Epidermal melanocyte (primary cell): ENCODE measurements around the gene B4GALT6.

Experiments
- DNase-seq: peaks from one replicate; pipeline ENCODE4 v3.0.0; 2011; ENCODE audit warnings: low spot score; ENCODE audit not compliant: insufficient read length

Gene B4GALT6

DNA sequence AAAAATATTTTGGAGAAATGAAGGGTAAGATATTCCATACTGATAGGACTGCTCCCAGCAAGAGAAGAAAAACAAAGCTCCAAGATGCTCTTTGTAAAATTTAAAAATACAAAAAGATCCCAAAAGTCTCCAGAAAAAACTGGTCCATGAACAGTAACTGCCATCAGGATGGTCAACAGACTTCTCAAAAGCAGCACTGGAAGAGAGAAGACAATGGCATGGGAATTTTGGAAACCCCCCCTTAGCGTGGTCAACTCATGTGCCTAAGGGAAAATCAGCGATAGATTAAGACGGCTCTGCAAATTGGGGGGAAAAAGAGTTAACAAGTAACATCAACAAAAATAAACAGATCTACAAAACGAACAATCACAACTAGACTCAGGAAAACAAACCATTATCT is 23.6 kb downstream of the B4GALT6 start:
- no peak for DNase-seq

DNA sequence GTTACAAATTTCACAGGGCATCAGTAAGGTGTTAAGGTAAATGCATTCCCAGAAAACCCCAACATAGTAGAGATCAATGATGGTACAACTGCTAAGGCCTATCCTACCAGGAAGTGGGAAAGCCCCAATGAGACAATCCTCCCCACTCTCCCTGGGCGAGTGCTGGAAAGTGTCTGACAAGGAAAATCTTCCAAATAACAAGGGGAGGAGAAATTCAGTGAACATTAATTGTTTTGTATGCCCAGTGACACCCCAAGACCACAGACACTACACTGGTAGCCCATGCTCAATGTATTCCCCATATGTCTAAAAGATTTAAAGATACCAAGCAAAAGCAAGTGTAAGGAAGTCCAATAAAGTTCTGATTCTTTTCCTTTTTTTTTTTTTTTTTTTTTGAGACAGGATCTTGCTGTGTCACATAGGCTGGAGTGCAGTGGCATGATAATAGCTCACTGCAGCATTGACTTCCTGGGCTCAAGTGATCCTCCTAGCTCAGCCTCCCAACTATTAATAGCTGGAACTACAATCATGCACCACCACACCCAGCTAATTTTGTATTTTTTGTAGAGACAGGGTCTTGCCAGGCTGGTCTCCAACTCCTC is 24.7 kb downstream of the B4GALT6 start:
- no peak for DNase-seq

DNA sequence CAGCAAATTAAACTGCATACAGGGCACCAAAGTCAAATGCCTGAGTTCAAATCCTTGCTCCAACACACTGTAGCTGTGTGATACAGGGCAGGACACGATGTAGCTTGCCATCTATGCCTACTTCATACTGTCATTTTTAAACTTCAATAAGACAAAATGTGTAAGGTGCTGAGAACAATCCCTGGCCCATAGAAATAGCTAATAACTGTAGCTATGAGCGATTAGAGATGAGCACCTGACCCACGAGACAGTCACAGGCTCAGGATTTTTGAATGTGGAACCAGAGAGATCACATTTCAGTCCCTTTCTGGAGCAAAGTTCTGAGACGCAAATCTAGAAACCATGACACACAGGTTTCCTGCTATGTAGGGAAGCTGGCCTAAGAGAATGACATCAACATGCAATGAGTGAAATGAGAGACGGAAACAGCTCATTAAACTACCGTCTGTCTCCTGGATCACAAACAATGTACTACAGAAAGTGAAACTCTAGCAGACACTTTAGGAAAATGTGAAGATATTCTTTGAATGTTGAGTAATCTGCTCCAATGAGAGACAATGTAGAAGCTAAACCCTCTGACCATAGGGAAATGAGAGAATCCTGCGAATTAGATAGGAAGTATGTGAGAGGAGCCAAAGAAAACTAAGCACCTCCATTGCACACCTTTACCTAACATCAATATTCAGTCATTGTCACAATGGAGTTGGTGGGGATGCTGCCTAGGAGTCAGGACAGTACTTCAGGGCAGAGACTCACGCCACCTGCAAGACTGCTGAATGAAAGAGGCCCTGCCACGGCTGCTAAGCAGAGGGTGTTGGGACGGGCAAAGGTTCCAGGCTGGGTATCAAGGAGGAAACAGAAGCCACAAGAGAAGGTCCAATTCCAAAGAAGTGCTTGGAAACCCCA is 25.5 kb downstream of the B4GALT6 start:
- DNase-seq: no peak

DNA sequence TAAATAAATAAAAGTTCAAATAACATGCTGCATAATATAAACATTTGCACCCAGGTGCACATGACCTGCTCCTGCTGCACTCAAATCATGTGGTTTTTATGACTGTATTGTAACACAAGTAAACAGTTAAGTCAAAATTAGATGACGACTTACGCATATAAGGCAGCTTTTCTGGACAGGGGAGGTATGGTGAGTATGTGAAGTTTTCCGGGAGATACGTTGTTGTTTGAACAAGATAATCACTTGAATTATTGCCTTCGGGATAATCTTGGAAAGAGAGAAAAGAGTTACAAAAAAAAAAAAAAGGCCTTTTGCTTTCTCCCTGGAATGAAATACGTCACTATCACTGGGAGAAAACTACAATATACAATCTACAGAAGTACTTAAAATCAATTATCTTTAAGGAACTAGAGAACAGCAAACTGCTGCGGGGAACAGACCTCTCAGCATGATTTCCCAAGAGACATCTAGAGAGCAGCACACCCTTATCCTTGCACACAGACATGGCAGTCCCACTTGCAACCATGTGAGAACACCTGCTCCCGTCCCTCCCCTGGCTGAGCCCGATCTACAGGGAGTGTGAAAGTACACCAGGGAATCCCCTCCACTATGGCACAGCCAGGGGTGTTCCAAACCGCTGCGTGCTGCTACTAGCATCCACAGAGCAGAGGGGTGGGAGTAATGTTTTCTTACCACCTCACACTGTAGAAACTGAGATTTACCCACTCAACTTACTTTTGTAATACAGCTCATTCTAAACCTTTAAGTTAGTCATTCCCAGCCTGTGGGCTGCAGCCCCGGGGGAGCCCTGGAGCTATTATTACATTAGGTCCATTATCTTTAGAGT is 26.3 kb downstream of the B4GALT6 start:
- no peak for DNase-seq

DNA sequence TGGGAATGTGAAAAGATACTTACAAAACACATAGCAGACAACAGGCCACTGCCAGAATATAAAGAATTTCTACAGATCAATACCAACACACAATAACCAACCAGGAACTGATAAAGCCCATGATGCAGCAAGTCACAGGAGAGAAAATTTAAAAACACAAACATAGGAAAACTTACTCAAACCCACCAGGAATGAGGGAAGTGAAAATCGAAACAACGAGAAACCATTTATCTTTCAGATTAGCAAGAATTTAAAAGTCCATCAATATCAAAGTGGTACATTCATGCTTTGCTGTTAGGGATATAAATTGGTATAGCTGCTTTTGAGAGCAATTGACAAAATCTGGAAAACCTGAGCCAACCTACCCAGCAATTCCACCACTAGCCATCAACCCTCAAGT is 27.6 kb downstream of the B4GALT6 start:
- no peak for DNase-seq

DNA sequence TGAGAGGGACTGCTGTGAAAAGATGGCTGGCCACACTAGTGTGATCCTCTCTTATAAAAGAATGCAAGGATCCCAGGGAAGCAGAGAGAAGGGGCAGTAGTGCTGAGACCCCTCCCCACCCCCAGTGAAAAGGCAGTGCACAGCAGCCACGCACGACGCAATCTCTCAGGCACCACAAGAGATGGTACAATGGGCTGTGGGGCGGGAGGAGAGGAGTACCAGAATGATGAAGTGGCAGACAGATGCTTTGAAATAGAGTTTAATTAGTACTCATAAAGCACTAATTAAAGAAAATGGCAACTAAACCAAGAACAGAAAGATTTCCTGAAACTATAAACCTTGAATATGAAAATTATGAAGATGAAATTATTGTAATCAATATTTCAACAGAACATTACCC is 29.0 kb downstream of the B4GALT6 start:
- no peak for DNase-seq

DNA sequence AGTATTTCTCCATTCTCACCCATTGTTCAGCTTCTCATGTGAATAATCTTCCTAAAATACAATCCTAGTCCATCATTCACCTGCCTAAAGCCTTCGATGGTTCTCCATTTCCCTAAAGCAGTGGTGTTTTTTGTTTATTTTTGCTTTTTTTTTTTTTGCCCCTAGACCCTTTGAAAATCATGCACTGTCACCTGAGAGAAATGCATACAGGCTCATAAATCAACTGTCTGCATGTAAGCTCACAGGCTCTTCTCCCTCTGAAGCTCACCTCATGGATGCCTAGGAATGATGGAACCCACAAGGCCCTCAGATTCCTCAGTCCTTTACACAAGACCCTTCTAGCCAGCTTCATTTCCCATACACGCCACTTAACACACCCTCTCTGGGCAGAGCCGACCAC is 31.5 kb downstream of the B4GALT6 start:
- no peak for DNase-seq

DNA sequence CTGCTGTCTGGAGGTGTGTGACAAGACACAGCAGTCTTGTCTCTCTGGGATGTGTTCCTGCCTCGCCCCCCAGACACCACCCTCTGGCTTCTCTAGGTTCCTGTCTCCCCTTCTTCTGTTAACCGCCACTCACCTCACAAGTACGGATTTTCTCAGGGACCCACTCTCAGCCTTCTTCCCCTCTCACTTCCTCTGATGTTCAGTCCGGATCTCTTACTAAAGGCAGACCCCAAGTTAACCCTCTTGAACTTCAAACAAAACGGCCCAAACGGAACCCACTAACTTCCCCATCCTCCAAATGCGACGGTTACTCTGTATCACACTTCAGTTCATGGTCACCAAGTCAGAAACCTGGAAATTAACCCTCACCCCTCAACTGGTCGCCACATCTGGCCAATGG is 32.0 kb downstream of the B4GALT6 start:
- DNase-seq: no peak

DNA sequence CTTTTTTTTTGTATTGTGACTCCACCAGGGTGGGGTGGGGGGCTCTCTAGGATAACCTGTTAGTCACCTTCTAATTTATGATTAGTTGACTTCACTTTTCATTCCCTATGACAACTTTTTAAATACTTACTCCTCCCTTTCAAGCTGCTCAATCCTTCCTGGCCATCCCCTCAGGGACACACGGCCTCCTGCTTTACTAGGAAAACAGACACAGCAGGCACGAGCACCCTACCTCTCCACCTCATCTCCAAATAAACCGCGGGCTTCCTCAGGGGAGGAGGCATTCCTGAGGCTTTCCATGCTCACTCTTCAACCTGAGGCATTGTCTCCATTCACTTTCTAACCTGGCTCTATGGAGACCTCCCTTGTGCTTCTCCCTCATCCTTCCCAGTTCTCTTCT is 33.0 kb downstream of the B4GALT6 start:
- no peak for DNase-seq

DNA sequence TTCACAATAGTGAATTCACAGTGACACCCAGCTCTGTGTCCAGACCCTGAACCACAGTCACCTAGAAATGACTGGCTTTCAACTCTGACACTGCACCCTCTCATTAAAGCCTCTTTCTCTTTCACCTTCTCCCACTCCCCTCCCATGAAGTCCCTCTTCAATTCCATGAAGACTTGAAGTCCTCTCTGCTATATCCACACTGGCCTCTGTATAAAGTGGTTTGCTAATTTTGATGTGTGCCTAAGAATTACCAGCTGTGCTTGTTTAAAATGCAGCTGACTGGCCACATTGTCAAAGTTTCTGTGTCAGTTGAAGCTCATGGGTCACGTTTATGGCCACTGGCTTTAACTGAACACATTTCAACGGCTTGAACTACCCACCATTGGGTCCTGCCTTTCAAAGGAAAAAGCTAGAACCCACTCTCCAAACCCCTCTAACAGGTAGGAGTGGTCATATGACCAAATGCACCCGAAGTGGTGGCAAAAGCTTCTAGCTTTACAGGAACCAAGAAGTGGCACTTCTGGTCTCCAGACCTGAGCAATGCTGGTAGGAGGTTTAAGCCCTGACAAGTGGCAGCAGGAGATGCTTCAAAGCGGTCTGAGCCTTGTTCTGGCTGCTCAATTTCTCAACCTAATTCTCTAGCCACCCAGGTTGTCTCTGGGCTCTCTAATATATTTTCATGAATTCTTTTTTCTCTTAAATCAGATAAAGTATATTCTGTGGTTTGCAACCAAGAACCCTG is 34.2 kb downstream of the B4GALT6 start:
- DNase-seq: no peak

DNA sequence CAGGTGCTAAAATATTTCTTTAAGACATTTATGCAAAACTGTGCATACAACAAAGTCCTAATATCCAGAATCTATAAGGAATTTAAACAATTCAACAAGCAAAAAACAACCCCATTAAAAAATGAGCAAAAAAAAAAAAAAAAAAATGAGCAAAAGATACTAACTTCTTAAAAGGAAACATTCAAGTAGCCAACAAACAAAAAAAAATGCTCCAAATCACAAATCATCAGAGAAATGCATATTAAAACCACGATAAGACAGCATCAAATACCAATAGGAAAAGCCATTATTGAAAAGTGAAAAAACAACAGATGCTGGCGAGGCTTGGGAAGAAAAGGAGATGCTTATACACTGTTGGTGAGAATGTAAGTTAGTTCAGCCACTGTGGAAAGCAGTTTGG is 34.9 kb downstream of the B4GALT6 start:
- DNase-seq: no peak

DNA sequence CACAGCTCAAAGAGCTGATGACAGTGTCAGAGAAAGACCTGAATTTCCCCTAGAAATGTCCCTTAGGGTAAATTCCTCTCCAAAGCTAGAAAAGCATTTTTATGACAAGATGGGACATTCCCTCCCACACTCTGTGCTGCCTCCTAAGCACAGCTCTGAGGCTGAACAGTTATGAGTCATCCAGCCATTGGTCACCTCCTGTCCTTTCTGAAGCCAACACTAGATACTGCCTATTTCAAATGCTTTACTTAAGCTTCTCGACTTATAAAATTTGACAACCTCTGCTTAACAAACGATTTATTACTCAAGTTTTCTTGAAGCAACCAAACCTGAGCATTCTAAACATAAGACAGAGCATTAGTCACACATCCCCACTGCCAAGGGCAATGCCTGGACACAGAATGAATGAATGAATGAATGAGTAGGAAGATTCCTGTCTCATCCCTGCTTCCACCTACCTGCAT is 35.4 kb downstream of the B4GALT6 start:
- no peak for DNase-seq

DNA sequence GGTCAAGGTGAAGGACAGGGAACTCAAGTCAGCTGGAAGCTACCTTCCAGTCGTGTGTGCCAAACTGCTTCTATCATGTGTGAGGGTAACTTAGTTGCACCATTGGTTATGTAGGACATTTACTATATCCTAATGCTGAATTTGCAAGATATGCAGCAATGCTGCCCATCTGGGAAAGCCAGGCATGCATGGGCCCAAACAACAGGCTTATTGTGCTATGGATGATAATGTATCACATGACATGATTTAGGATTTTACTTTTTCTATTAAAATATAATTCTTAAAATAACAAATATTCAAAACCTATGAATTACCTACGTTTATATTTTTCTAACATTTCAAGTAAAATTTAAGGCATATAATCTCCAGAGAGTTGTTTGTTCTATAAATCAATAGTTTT is 35.9 kb downstream of the B4GALT6 start:
- no peak for DNase-seq

DNA sequence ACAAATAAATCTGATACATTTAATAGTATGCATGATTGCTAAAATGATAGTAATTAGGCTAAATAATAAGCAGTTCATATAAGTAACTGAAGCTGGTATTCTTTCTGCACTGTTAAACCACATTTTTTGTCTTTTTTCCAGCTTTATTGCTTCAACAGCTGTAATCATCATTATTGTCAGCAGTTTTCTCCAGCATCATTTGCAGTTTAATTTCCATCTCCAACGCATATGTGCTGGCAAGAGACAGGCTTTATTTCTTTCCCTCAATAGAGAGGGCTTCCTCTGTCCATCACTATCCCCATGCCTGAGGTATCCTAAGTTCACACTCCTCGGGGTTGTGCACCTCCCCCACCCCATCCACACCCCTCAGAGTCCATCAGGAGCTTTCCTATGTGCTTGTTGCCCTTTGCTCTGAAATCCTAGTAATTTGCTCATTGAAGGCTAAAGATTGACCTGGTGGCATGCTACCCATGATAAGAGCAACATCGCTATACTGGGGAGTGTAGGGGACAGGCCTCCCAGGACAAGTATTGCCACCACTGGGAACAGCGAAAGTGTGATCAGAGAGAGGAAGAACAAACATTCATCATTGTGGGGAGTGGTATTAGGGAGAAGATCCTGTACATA is 37.1 kb downstream of the B4GALT6 start:
- no peak for DNase-seq

DNA sequence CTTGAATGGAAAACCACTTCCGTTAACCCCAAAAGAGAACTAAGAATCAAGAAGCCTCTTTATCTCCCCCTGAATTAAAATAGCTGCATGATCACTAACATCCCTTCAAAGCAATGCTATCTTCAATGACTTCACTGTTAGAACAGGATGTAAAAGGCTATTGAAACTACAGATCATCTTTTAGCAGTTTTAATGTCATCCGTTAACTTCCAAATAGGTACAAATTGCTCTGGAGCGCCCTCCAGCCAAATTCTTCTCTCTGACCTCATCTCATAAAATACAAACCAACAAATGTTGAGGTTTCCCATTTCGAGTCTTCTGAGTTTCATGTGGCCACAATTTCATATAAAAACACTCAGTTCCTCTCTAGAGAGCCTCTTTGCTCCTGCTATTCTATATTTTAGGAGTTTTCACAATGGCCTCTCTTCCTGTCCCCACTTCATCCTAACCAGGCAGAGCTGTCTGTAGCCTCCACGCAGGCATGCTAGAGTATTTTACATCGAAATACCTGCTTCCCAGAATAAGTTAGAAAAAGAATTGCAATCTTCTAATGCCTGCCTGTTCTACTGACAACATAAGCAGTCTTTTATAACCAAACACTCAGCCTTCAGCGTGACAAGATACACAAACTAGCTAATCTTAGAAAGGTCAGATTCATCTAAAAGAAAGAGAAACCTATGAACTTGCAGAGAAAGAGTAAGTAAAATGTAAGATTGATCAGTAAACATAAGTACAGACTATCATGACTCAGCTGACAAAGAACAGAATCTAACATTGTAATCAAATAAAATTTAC is 37.9 kb downstream of the B4GALT6 start:
- DNase-seq: peak; percentile 17

DNA sequence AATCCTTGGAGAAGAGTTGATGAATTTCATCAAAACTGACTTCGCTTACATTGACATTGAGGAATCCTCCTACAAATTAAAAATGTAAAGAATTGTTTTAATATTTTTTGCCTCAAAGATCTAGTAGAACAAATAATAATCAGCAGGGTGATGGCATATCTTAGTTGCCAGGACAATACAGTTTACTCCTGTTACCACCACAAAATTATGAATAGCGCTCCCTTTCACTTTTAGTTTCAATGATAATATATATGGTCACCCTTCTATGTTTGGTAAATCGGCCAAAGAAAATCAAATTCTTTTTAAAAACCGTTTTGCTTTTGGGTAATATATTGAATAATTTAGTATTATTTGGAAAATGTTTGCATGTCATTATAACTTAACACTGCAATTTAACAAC is 39.0 kb downstream of the B4GALT6 start:
- DNase-seq: no peak

DNA sequence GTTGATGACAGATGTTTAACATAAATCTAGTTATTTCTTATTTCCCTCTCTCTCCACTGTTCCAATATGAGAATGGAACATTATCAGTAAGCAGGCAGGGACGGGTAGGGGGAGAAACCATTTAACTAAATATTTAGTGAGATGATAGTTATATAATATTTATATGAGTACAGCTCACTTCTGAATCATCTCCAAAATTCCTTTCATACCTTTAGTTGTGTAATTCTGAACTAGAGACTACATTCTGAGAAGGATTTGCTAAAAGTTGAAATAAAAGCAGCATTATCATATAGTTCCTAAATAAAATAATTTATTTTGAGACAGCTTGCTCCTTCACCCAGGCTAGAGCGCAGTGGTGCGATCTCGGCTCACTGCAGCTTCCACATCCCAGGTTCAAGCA is 41.4 kb downstream of the B4GALT6 start:
- no peak for DNase-seq

DNA sequence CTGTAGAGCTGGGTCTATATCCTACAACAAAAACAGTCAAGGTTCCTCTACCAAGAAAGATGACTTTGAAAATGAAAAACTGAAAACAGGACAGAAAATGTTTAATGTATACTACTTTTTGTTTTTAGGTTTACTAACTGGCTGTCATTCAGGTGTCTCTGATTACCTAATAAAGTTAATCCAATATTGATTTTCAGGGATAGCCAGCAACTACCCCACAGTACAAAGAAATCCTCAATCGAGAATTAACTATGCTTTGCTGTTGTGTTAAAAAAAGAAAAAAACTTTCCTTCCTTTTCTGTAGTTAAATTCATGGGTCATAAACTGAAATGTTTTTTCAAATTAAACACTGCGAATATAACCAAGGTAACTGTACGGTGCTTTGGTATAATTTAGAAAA is 46.9 kb downstream of the B4GALT6 start:
- DNase-seq: no peak

DNA sequence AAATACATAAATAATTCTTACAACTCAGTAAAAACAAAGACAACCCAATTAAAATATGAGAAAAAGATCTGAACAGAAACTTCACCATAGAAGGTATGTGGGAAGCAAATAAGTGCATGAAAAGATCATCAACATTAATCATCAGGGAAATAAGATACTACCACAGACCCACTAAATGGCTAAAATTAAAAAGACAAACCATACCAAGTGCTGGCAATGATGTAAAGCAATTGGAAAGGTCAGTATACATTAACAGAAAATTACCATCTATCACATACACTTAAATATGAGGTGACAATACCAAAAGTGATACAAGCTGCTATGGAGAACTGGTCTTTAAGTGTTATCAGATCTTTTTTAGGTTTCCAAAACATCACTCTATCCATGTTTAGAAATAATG is 48.0 kb downstream of the B4GALT6 start:
- no peak for DNase-seq

DNA sequence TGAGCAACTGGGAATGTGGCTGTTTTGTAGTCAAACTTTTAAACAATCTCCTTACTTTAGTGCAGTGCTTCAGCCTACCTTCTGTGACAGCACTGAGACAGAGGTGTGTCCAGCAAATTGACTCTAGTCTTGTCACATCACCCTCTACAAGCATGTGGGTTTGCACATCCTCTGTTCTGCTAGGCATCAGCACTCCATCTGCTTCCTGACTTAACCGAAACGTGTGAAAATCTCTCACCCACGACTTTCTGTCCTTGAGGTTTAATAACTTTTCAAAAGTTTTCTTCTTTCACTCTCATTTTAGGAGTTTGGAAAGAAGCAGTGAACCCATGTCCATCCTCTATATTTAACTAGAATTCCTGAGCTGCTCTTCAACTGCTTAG is 50.1 kb downstream of the B4GALT6 start:
- no peak for DNase-seq
